ENCODE measurements around the gene LNPEP.
"Not testable (repeated sequence)": the region's sequence is repeated elsewhere in the genome, so short reads cannot be mapped to it uniquely, and the experiment has no call there.

LNPEP gene

GRCh38 chr5:96928931-96929708 lies 6.8 kb upstream of the LNPEP start:
- no peak for DNase-seq
- no peaks in the 10 kb centered on the region for H3K27me3 ChIP-seq (replicated peaks; ENCODE audit: control insufficient read depth, insufficient read depth, low read length, poor library complexity, severe bottlenecking)
- H3K27ac ChIP-seq (ENCODE audit: insufficient read depth, low read length, poor library complexity, severe bottlenecking): no peak overlapping the region
- no peaks in the 10 kb centered on the region for H3K36me3 ChIP-seq (ENCODE audit: control insufficient read depth, insufficient read depth, low read length)
- H3K4me3 ChIP-seq (ENCODE audit: insufficient read depth, low read depth, low read length, poor library complexity, severe bottlenecking): no peak overlapping the region
- H3K4me1 ChIP-seq (ENCODE audit: control insufficient read depth, insufficient read depth, low read length, poor library complexity, severe bottlenecking): peaks cover 11% of the 10 kb centered on the region
- no peaks in the 10 kb centered on the region for H3K9me3 ChIP-seq (ENCODE audit: control insufficient read depth, low read length)

GRCh38 chr5:96930058-96930457 lies 5.8 kb upstream of the LNPEP start:
- Histone ChIP-seq H3K27ac (ENCODE audit: insufficient read depth, low read length, poor library complexity, severe bottlenecking) (no peak overlapping the region), H3K36me3 (ENCODE audit: control insufficient read depth, insufficient read depth, low read length) (no peaks in the 10 kb centered on the region), H3K27me3 (replicated peaks; ENCODE audit: control insufficient read depth, insufficient read depth, low read length, poor library complexity, severe bottlenecking) (no peaks in the 10 kb centered on the region), H3K4me3 (ENCODE audit: insufficient read depth, low read depth, low read length, poor library complexity, severe bottlenecking) (no peak overlapping the region), H3K9me3 (ENCODE audit: control insufficient read depth, low read length) (no peaks in the 10 kb centered on the region), H3K4me1 (ENCODE audit: control insufficient read depth, insufficient read depth, low read length, poor library complexity, severe bottlenecking) (peaks cover 11% of the 10 kb centered on the region)
- no peak for DNase-seq

- Histone ChIP-seq H3K9me3 (ENCODE audit: control insufficient read depth, low read length) (no peaks in the 10 kb centered on the region), H3K4me3 (ENCODE audit: insufficient read depth, low read depth, low read length, poor library complexity, severe bottlenecking) (no peak overlapping the region), H3K4me1 (ENCODE audit: control insufficient read depth, insufficient read depth, low read length, poor library complexity, severe bottlenecking) (peaks cover 11% of the 10 kb centered on the region), H3K27me3 (replicated peaks; ENCODE audit: control insufficient read depth, insufficient read depth, low read length, poor library complexity, severe bottlenecking) (no peaks in the 10 kb centered on the region), H3K36me3 (ENCODE audit: control insufficient read depth, insufficient read depth, low read length) (no peaks in the 10 kb centered on the region), H3K27ac (ENCODE audit: insufficient read depth, low read length, poor library complexity, severe bottlenecking) (no peak overlapping the region)
- no peak for DNase-seq
Observed at GRCh38 chr5:96930589-96930988, 5.3 kb upstream of the LNPEP start.

DNA sequence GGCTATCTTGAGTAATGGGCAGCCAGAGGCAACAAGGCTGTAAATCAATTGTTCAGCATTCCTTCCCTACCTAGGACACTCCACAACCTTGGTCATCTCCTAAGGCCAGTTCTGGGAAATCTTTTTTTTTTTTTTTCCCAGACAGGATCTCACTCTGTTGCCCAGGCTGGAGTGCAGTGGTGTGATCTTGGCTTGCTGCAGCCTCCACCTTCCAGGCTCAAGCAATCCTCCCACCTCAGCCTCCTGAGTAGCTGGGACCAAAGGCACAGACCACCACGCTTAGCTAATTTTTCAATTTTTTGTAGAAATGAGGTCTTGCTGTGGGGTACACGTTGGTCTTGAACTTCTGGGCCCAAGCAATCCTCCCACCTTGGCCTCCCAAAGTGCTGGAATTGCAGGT lies 4.8 kb upstream of the LNPEP start:
- not testable (repeated sequence) for H3K4me3 ChIP-seq (ENCODE audit: insufficient read depth, low read depth, low read length, poor library complexity, severe bottlenecking); H3K36me3 ChIP-seq (ENCODE audit: control insufficient read depth, insufficient read depth, low read length); H3K27ac ChIP-seq (ENCODE audit: insufficient read depth, low read length, poor library complexity, severe bottlenecking); DNase-seq; H3K27me3 ChIP-seq (replicated peaks; ENCODE audit: control insufficient read depth, insufficient read depth, low read length, poor library complexity, severe bottlenecking); H3K9me3 ChIP-seq (ENCODE audit: control insufficient read depth, low read length)
- H3K4me1 ChIP-seq (ENCODE audit: control insufficient read depth, insufficient read depth, low read length, poor library complexity, severe bottlenecking): peaks cover 11% of the 10 kb centered on the region

GRCh38 chr5:96931605-96932004 lies 4.3 kb upstream of the LNPEP start:
- Histone ChIP-seq H3K4me1 (ENCODE audit: control insufficient read depth, insufficient read depth, low read length, poor library complexity, severe bottlenecking) (peaks cover 11% of the 10 kb centered on the region), H3K4me3 (ENCODE audit: insufficient read depth, low read depth, low read length, poor library complexity, severe bottlenecking) (no peak overlapping the region), H3K36me3 (ENCODE audit: control insufficient read depth, insufficient read depth, low read length) (no peaks in the 10 kb centered on the region), H3K27me3 (replicated peaks; ENCODE audit: control insufficient read depth, insufficient read depth, low read length, poor library complexity, severe bottlenecking) (no peaks in the 10 kb centered on the region), H3K9me3 (ENCODE audit: control insufficient read depth, low read length) (no peaks in the 10 kb centered on the region), H3K27ac (ENCODE audit: insufficient read depth, low read length, poor library complexity, severe bottlenecking) (no peak overlapping the region)
- no peak for DNase-seq

GRCh38 chr5:96932026-96932425 lies 3.9 kb upstream of the LNPEP start:
- no peak for DNase-seq
- Histone ChIP-seq H3K27me3 (replicated peaks; ENCODE audit: control insufficient read depth, insufficient read depth, low read length, poor library complexity, severe bottlenecking) (no peaks in the 10 kb centered on the region), H3K4me1 (ENCODE audit: control insufficient read depth, insufficient read depth, low read length, poor library complexity, severe bottlenecking) (peaks cover 11% of the 10 kb centered on the region), H3K36me3 (ENCODE audit: control insufficient read depth, insufficient read depth, low read length) (no peaks in the 10 kb centered on the region), H3K4me3 (ENCODE audit: insufficient read depth, low read depth, low read length, poor library complexity, severe bottlenecking) (peak overlapping the region; percentile 92), H3K27ac (ENCODE audit: insufficient read depth, low read length, poor library complexity, severe bottlenecking) (no peak overlapping the region), H3K9me3 (ENCODE audit: control insufficient read depth, low read length) (no peaks in the 10 kb centered on the region)

DNA sequence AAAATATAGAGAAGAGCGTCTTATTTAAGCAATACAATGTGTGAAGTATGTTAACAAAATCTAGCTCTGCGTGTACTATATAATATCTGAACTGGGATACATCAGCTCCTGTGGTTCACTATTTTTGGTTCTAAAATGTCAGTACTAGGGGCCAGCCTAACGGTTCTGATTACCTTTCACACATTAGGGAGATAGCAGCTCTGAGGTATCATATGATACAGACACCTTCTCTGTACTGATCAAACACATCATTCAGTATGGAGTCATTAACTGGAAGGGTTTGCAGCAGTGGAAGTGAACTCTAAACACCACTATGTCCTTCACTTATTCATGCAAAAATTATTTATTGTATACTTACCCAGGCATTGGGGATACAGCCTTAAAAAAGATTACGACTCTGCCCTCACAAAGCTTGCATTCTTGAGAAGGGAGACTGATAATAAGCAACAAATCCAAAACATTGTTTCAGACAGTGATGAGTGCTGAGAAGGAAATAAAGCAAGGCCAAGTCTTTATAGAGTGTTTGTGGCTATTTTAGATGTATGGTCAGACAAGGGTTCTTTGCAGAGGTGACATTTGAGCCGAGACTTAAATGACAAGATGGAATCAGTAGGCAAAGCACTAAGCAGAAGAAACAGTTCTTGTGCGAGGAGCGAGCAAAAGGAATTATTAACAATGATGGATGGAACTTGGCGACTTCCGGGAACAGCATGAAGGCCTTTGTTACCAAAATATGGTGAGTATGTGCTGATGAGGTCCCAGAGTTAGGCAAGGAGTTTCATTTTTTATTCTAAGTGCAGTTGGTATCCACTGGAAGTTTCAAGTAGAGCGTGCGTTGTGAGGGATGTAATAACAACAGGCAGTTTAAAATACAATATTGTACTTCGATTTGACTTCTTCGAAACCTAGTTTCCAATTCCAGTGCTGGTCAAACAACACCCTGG lies 1.8 kb upstream of the LNPEP start:
- peak in 1 of 3 donors; percentile 11 for DNase-seq
- no peaks in the 10 kb centered on the region for H3K9me3 ChIP-seq (ENCODE audit: control insufficient read depth, low read length)
- no peaks in the 10 kb centered on the region for H3K27me3 ChIP-seq (replicated peaks; ENCODE audit: control insufficient read depth, insufficient read depth, low read length, poor library complexity, severe bottlenecking)
- H3K4me3 ChIP-seq (ENCODE audit: insufficient read depth, low read depth, low read length, poor library complexity, severe bottlenecking): peak overlapping the region; percentile 92
- H3K27ac ChIP-seq (ENCODE audit: insufficient read depth, low read length, poor library complexity, severe bottlenecking): peak overlapping the region; percentile 93
- H3K4me1 ChIP-seq (ENCODE audit: control insufficient read depth, insufficient read depth, low read length, poor library complexity, severe bottlenecking): peaks cover 24% of the 10 kb centered on the region
- no peaks in the 10 kb centered on the region for H3K36me3 ChIP-seq (ENCODE audit: control insufficient read depth, insufficient read depth, low read length)

DNA sequence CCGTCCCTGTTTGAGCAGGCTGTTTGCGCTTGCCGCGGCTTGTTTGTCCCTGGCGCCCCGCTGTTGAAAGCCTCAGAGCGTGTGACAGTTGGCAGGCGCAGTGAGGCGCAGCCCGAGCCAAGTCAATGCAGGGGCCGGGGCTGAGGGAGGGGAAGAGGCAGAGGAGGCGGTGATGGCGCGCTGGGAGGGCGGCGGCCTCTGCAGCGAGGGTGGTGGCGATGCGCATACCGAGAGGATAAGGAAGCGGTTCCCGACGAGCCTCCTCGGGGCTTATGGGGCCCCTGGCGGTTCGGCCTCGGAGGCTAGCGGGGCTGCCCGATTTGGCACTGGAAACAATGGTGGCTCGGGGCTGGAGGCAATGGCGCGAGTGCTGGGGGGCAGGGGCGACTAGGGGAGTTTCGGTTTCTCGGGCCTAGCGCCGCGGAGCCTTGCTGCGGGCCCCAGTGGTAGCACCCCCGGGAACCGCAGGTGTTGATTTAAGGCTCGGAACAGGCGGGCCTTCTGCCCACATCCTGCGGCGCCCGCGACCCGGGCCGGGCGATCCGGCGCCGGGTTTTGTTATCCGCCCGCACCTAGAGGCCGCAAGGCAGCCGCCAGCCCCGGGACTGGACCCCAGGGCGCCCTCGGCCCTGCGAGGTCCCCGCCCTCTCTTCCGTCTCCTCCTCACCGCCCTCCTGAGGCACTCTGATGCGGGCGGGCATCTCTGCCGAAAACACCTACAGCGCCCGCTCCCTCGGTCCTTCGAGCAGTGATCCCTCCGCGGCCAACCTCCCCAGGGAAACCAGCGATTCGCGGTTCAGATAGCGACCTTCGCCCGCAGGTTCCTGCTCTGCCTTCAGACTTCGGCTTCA lies 947 bp upstream of the LNPEP start:
- no peaks in the 10 kb centered on the region for H3K36me3 ChIP-seq (ENCODE audit: control insufficient read depth, insufficient read depth, low read length)
- peak overlapping the region; percentile 92 for H3K4me3 ChIP-seq (ENCODE audit: insufficient read depth, low read depth, low read length, poor library complexity, severe bottlenecking)
- H3K9me3 ChIP-seq (ENCODE audit: control insufficient read depth, low read length): no peaks in the 10 kb centered on the region
- DNase-seq: peak; percentile 88 to 92 (median 91)
- no peaks in the 10 kb centered on the region for H3K27me3 ChIP-seq (replicated peaks; ENCODE audit: control insufficient read depth, insufficient read depth, low read length, poor library complexity, severe bottlenecking)
- H3K27ac ChIP-seq (ENCODE audit: insufficient read depth, low read length, poor library complexity, severe bottlenecking): peak overlapping the region; percentile 93
- peaks cover 25% of the 10 kb centered on the region for H3K4me1 ChIP-seq (ENCODE audit: control insufficient read depth, insufficient read depth, low read length, poor library complexity, severe bottlenecking)

DNA sequence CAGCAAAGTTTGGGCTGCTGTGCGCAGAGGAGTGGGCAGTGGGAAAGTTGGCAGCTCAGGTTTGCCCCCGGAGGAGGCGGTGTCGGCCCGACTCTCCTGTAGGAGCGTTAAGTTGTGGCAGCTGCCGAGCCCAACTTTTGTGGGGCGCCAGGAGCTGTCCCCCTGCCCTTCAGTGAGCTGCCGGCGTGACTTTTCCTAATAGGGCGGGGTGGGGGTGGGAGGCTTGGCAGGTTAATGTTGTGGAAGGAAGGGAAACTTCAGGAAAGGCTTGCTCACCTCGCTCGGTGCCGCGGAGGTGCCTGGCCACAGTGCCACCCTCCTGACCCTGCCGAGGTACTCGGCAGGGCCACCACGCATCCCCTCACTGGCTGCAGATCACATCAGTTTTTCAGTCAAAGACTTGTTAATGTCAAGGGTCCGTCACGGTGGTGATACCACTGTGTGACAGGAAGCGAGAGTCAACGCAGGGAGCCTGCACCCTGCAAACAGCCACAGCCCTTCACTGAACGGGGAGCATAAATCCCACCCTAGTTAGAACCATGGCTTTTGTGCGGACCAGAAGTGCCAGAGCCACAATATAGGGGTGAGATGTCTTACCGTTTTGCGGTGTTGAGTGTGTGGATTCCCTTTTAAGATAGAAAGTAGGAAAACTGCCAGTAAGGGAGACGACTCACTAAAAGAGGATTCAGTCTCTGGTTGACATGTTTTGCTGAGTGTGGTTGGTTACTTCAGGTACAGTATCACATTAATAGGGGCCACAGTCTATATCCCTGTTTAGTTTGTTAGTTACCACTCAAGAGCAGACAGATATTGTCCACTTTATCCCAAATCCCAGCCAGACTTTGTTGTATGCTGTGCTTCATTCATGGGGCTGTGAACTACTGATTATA lies 796 bp downstream of the LNPEP start:
- Histone ChIP-seq H3K9me3 (ENCODE audit: control insufficient read depth, low read length) (no peaks in the 10 kb centered on the region), H3K27me3 (replicated peaks; ENCODE audit: control insufficient read depth, insufficient read depth, low read length, poor library complexity, severe bottlenecking) (no peaks in the 10 kb centered on the region), H3K4me3 (ENCODE audit: insufficient read depth, low read depth, low read length, poor library complexity, severe bottlenecking) (peak overlapping the region; percentile 92), H3K27ac (ENCODE audit: insufficient read depth, low read length, poor library complexity, severe bottlenecking) (peak overlapping the region; percentile 93), H3K36me3 (ENCODE audit: control insufficient read depth, insufficient read depth, low read length) (no peaks in the 10 kb centered on the region), H3K4me1 (ENCODE audit: control insufficient read depth, insufficient read depth, low read length, poor library complexity, severe bottlenecking) (peaks cover 32% of the 10 kb centered on the region)
- DNase-seq: peak; percentile 14 to 31 (median 27)
